Endodermal cell (in vitro differentiated cells): ENCODE results near the gene NTRK3. TPM values are rescaled to one million over a fixed set of nuclear protein-coding genes. Genes with fewer than 3 reads are reported as not detected.

Experiments used
- DNase-seq: peaks from one replicate; pipeline ENCODE4 v3.0.0-alpha.2; 2017
- H3K27ac ChIP-seq: 2 replicates; pipeline ENCODE4 v1.5.1; 2013; ENCODE audit warnings: mild to moderate bottlenecking, low read depth, low read length, moderate library complexity
- H3K27me3 ChIP-seq: 2 replicates; pipeline ENCODE4 v1.6.1; 2013; ENCODE audit warnings: mild to moderate bottlenecking, low read length, moderate library complexity; ENCODE audit not compliant: insufficient read depth, control insufficient read depth, poor library complexity, severe bottlenecking
- H3K36me3 ChIP-seq: 2 replicates; pipeline ENCODE4 v1.7.0; 2013; ENCODE audit warnings: mild to moderate bottlenecking, low read length, moderate library complexity; ENCODE audit not compliant: control insufficient read depth, insufficient read depth
- H3K4me1 ChIP-seq: one replicate; pipeline ENCODE4 v1.7.0; 2013; ENCODE audit warnings: low read length; ENCODE audit not compliant: control insufficient read depth, insufficient read depth
- H3K4me3 ChIP-seq: 2 replicates; pipeline ENCODE4 v1.5.1; 2013; ENCODE audit warnings: mild to moderate bottlenecking, low read length, moderate library complexity
- H3K9ac ChIP-seq: 2 replicates; pipeline ENCODE4 v1.6.1; 2013; ENCODE audit warnings: mild to moderate bottlenecking, low read length, moderate library complexity; ENCODE audit not compliant: poor library complexity, severe bottlenecking; ENCODE audit errors: extremely low read depth
- H3K9me3 ChIP-seq: 2 replicates; pipeline ENCODE4 v1.6.1; 2013; ENCODE audit warnings: mild to moderate bottlenecking, low read length, moderate library complexity; ENCODE audit not compliant: control insufficient read depth
- H3K27ac Mint-ChIP-seq: 2 replicates; pipeline ENCODE4 v1.8.0; 2020; ENCODE audit warnings: mixed read lengths
- H3K27me3 Mint-ChIP-seq: 2 replicates; pipeline ENCODE4 v1.8.0; 2021; ENCODE audit warnings: mild to moderate bottlenecking, mixed read lengths; ENCODE audit not compliant: insufficient read depth
- H3K36me3 Mint-ChIP-seq: 2 replicates; pipeline ENCODE4 v1.8.0; 2020; ENCODE audit warnings: low read depth, mixed read lengths
- H3K4me1 Mint-ChIP-seq: 2 replicates; pipeline ENCODE4 v1.8.0; 2020; ENCODE audit warnings: mixed read lengths
- H3K4me3 Mint-ChIP-seq: 2 replicates; pipeline ENCODE4 v1.8.0; 2020; ENCODE audit warnings: mild to moderate bottlenecking, moderate library complexity, mixed read lengths
- H3K9me3 Mint-ChIP-seq: 2 replicates; pipeline ENCODE4 v1.8.0; 2020; ENCODE audit warnings: mild to moderate bottlenecking, mixed read lengths
- WGBS, 2 experiments: methylation state at CpG; one replicate each; pipeline versions ENCODE4 v1.1.5 to v1.1.7; 2013; ENCODE audit warnings: missing lambda C conversion rate in 2 of 2, mixed read lengths in 1 of 2; ENCODE audit not compliant: insufficient coverage in 1 of 2, insufficient read length in 1 of 2; 5-methylcytosine and 5-hydroxymethylcytosine counted together
- total RNA-seq, 2 donors: library from RNA; stranded (reverse); fragmentation: NEBNext Ultra II Directional in 1 of 2; extraction: Animal tissue kit (Norgen Biotek cat#: 25700) in 1 of 2; gene quantifications; 2 replicates in 1 of 2; 3 replicates in 1 of 2; pipeline ENCODE4 v1.2.1, GENCODE V29; 2021
- TF ChIP-seq, protein P1 (sequence below): fragments of 200-600 bp; sonication (generic); conservative IDR thresholded peaks from 2 replicates; pipeline ENCODE4 v1.5.0; 2021; ENCODE audit warnings: antibody characterized with exemption, mild to moderate bottlenecking

NTRK3 gene
- total RNA-seq, 2 donors from 2014 or later, result 0.11 to 0.86 TPM

DNA sequence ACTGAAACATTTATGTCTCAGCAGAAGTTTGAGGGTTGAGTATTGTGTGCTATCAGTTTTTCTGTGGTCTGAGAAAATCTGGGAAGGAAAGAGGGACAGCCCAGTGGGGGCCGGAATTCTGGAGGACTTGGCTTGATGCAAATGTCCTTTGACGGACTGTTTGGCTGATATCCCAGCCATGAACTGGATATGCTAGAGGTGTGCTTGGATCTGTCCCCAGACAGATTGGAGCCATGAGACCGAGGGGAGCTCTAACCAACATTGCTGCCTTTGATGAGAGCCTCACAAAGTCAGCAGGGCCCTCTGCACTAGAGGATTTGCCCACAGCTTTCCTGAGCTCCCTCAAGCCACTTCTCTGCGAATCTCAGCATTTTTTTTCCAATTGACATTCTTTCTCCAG lies 405.6 kb downstream of the NTRK3 start:
- Mint-ChIP-seq H3K36me3 (no peaks in the 10 kb centered on the region), H3K4me1 (peaks cover 10% of the 10 kb centered on the region), H3K4me3 (no peak overlapping the region), H3K9me3 (no peaks in the 10 kb centered on the region), H3K27me3 (peaks cover 42% of the 10 kb centered on the region), H3K27ac (no peak overlapping the region)
- Histone ChIP-seq H3K4me1 (no peaks in the 10 kb centered on the region), H3K27me3 (peaks cover 41% of the 10 kb centered on the region), H3K36me3 (no peaks in the 10 kb centered on the region), H3K27ac (no peak overlapping the region), H3K4me3 (no peak overlapping the region), H3K9me3 (no peaks in the 10 kb centered on the region), H3K9ac (no peak overlapping the region)
- DNase-seq, result no peak
- TF ChIP-seq, protein P1, sequence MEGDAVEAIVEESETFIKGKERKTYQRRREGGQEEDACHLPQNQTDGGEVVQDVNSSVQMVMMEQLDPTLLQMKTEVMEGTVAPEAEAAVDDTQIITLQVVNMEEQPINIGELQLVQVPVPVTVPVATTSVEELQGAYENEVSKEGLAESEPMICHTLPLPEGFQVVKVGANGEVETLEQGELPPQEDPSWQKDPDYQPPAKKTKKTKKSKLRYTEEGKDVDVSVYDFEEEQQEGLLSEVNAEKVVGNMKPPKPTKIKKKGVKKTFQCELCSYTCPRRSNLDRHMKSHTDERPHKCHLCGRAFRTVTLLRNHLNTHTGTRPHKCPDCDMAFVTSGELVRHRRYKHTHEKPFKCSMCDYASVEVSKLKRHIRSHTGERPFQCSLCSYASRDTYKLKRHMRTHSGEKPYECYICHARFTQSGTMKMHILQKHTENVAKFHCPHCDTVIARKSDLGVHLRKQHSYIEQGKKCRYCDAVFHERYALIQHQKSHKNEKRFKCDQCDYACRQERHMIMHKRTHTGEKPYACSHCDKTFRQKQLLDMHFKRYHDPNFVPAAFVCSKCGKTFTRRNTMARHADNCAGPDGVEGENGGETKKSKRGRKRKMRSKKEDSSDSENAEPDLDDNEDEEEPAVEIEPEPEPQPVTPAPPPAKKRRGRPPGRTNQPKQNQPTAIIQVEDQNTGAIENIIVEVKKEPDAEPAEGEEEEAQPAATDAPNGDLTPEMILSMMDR, result no peak
- 70 to 83% methylated on average over 3 to 4 of the region's 4 CpGs for WGBS, 2 experiments

GRCh38 chr15:87849181-87849580 lies 407.4 kb downstream of the NTRK3 start:
- no peak overlapping the region for H3K27ac ChIP-seq
- Mint-ChIP-seq H3K36me3 (no peaks in the 10 kb centered on the region), H3K4me3 (no peak overlapping the region), H3K27ac (no peak overlapping the region), H3K27me3 (peaks cover 41% of the 10 kb centered on the region), H3K9me3 (no peaks in the 10 kb centered on the region), H3K4me1 (peaks cover 5% of the 10 kb centered on the region)
- H3K27me3 ChIP-seq, result peaks cover 40% of the 10 kb centered on the region
- TF ChIP-seq, protein P1, result no peak
- 75% methylated on average over 1 of the region's 2 CpGs; no CpG with 5 or more reads in 1 of the 2 experiments for WGBS, 2 experiments
- no peaks in the 10 kb centered on the region for H3K4me1 ChIP-seq
- H3K9me3 ChIP-seq, result no peaks in the 10 kb centered on the region
- no peak overlapping the region for H3K9ac ChIP-seq
- DNase-seq, result no peak
- no peaks in the 10 kb centered on the region for H3K36me3 ChIP-seq
- no peak overlapping the region for H3K4me3 ChIP-seq

- H3K27me3 ChIP-seq, result peaks cover 36% of the 10 kb centered on the region
- no peaks in the 10 kb centered on the region for H3K36me3 Mint-ChIP-seq
Observed at GRCh38 chr15:87848012-87848411, 408.5 kb downstream of the NTRK3 start.

More at GRCh38 chr15:87848012-87848411, 408.5 kb downstream of the NTRK3 start:
- H3K9me3 ChIP-seq, result no peaks in the 10 kb centered on the region
- H3K27ac ChIP-seq, result no peak overlapping the region
- Mint-ChIP-seq H3K27ac (no peak overlapping the region), H3K9me3 (no peaks in the 10 kb centered on the region), H3K27me3 (peaks cover 40% of the 10 kb centered on the region), H3K4me3 (no peak overlapping the region), H3K4me1 (peaks cover 5% of the 10 kb centered on the region)
- H3K9ac ChIP-seq, result no peak overlapping the region
- H3K36me3 ChIP-seq, result no peaks in the 10 kb centered on the region
- DNase-seq, result no peak
- no peak overlapping the region for H3K4me3 ChIP-seq
- WGBS, 2 experiments, result no CpG with 5 or more reads among the region's 1 CpG
- TF ChIP-seq, protein P1, result no peak
- no peaks in the 10 kb centered on the region for H3K4me1 ChIP-seq
